Testis (tissue), 2 donors: Measurements from ENCODE around the gene HARS2.

ENCODE experiments used
- POLR2A ChIP-seq: fragments of 450-650 bp; IDR thresholded peaks from one replicate; pipeline ENCODE4 v1.6.1; 2017; ENCODE audit warnings: antibody characterized with exemption, mild to moderate bottlenecking, moderate library complexity
- TF ChIP-seq, protein P1 (sequence below), 3 experiments: fragments of 450-650 bp in 2 of 3; fragments of 200-600 bp in 1 of 3; sonication (generic) in 1 of 3; IDR thresholded peaks; one replicate each; pipeline ENCODE4 v1.5.1; 2016 to 2019; ENCODE audit warnings: antibody characterized with exemption in 3 of 3, mild to moderate bottlenecking in 2 of 3, moderate library complexity in 1 of 3

DNA sequence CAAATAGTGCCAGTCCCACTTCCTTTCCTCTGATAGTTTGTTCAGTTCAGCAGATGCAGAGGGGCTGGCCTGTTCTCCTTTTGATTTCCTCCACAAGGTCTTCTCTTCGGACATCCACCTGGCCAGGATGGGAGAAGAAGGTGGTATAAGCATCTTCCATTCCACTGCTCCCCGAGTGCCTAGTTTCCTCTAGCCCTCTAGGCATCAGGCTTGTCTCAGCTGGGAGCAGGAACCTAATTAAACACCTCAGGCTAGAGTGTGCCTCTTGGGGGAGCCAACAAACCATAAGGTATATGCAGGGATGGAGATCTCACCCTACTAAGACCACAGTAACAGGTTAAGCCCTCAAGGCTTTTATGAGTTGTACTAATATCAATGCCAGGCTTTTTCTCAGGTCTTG, 17.0 kb upstream of the HARS2 start:
- TF ChIP-seq, protein P1, sequence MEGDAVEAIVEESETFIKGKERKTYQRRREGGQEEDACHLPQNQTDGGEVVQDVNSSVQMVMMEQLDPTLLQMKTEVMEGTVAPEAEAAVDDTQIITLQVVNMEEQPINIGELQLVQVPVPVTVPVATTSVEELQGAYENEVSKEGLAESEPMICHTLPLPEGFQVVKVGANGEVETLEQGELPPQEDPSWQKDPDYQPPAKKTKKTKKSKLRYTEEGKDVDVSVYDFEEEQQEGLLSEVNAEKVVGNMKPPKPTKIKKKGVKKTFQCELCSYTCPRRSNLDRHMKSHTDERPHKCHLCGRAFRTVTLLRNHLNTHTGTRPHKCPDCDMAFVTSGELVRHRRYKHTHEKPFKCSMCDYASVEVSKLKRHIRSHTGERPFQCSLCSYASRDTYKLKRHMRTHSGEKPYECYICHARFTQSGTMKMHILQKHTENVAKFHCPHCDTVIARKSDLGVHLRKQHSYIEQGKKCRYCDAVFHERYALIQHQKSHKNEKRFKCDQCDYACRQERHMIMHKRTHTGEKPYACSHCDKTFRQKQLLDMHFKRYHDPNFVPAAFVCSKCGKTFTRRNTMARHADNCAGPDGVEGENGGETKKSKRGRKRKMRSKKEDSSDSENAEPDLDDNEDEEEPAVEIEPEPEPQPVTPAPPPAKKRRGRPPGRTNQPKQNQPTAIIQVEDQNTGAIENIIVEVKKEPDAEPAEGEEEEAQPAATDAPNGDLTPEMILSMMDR (IDR thresholded peaks at IDR 0.05): no peak
- TF ChIP-seq POLR2A: no peak
